A549 (cell line): ENCODE data around the gene BMAL1. TPM values are rescaled to one million over a fixed set of nuclear protein-coding genes. Genes with fewer than 3 reads are reported as not detected.

Experiments
- ATAC-seq, 2 experiments: fragments of 200-7000 bp in 1 of 2; fragments of >200 bp in 1 of 2; cut with Nextera tagmentation in 1 of 2; cut with Tn5 transposase in 1 of 2; 3 replicates each; pipeline versions ENCODE4 v1.8.0 to v1.9.1; 2018 to 2020; ENCODE audit warnings: mild to moderate bottlenecking in 1 of 2, moderate library complexity in 1 of 2
- CTCF ChIA-PET: fragments of 300-600 bp; sonication (Branson Sonifier 250); formaldehyde crosslinking; extraction: SDS; loops from one replicate; lab custom pipeline; 2021; ENCODE audit warnings: antibody characterized with exemption, inconsistent platforms; lab: Yijun Ruan, JAX
- POLR2A ChIA-PET: fragments of 350-600 bp; formaldehyde crosslinking; extraction: SDS; loops from one replicate; lab custom pipeline; 2021; ENCODE audit warnings: antibody characterized with exemption, inconsistent platforms; lab: Yijun Ruan, JAX
- DNase-seq, 2 experiments: peaks; one replicate each; pipeline versions ENCODE4 v3.0.0 to v3.0.0-alpha.2; 2011 to 2016; ENCODE audit warnings: low read depth in 1 of 2, low spot score in 1 of 2
- FAIRE-seq: peaks from 2 replicates; lab custom pipeline; 2011; peaks lifted over from hg19 to GRCh38; lab: Jason Lieb, UNC
- H3K27ac ChIP-seq, 2 experiments: fragments of >200 bp; sonication (Bioruptor Twin); formaldehyde crosslinking; 3 replicates each; pipeline ENCODE4 v1.5.1; 2016 to 2017
- H3K4me1 ChIP-seq: fragments of >200 bp; sonication (Bioruptor Twin); formaldehyde crosslinking; 3 replicates; pipeline ENCODE4 v1.6.1; 2016
- H3K4me2 ChIP-seq: fragments of >200 bp; sonication (Bioruptor Twin); formaldehyde crosslinking; 3 replicates; pipeline ENCODE4 v1.6.1; 2016
- H3K4me3 ChIP-seq: fragments of >200 bp; sonication (Bioruptor Twin); formaldehyde crosslinking; 3 replicates; pipeline ENCODE4 v1.5.1; 2016
- H3K9me3 ChIP-seq: fragments of >200 bp; sonication (Bioruptor Twin); formaldehyde crosslinking; 3 replicates; pipeline ENCODE4 v1.6.1; 2016
- BHLHE40 ChIP-seq: IDR thresholded peaks from 2 replicates; pipeline ENCODE4 v1.6.1; 2012; ENCODE audit warnings: low read depth, low read length, inconsistent platforms
- CBX2 ChIP-seq: fragments of 200-600 bp; sonication (generic); IDR thresholded peaks from 2 replicates; pipeline ENCODE4 v1.6.1; 2016; ENCODE audit warnings: low read depth, mild to moderate bottlenecking, borderline replicate concordance
- CBX8 ChIP-seq: fragments of 200-600 bp; sonication (generic); IDR thresholded peaks from 2 replicates; pipeline ENCODE4 v1.6.1; 2016
- CEBPB ChIP-seq, 2 experiments: fragments of >200 bp in 1 of 2; sonication (Bioruptor Twin) in 1 of 2; formaldehyde crosslinking in 1 of 2; IDR thresholded peaks; 2 replicates each; pipeline ENCODE4 v1.6.1; 2012 to 2016
- CHD2 ChIP-seq: fragments of 150-350 bp; IDR thresholded peaks from 2 replicates; pipeline ENCODE4 v1.6.1; 2014; ENCODE audit warnings: low read length; ENCODE audit not compliant: partially characterized antibody
- CHD4 ChIP-seq: fragments of 200-600 bp; sonication (generic); IDR thresholded peaks from 2 replicates; pipeline ENCODE4 v1.6.1; 2016; ENCODE audit warnings: antibody characterized with exemption, mild to moderate bottlenecking, borderline replicate concordance
- HDAC2 ChIP-seq: fragments of 200-600 bp; sonication (generic); IDR thresholded peaks from 2 replicates; pipeline ENCODE4 v1.6.1; 2016
- HOXB5 ChIP-seq: fragments of 250-450 bp; sonication (Bioruptor Pico); IDR thresholded peaks from 2 replicates; pipeline ENCODE4 v1.5.0; 2020; ENCODE audit warnings: mild to moderate bottlenecking, moderate library complexity
- JUN ChIP-seq, 2 experiments: fragments of >200 bp; sonication (Bioruptor Twin); formaldehyde crosslinking; IDR thresholded peaks; 2 replicates in 1 of 2; 3 replicates in 1 of 2; pipeline ENCODE4 v1.6.1; 2016 to 2017
- KDM1A ChIP-seq: fragments of 200-600 bp; sonication (generic); IDR thresholded peaks from 2 replicates; pipeline ENCODE4 v1.6.1; 2016; ENCODE audit warnings: low read depth, mild to moderate bottlenecking
- KDM5A ChIP-seq: fragments of 200-600 bp; sonication (generic); IDR thresholded peaks from 2 replicates; pipeline ENCODE4 v1.6.1; 2016; ENCODE audit warnings: antibody characterized with exemption, mild to moderate bottlenecking
- MAFK ChIP-seq: fragments of 450-650 bp; IDR thresholded peaks from 2 replicates; pipeline ENCODE4 v1.6.1; 2014; ENCODE audit not compliant: partially characterized antibody
- MYC ChIP-seq: IDR thresholded peaks from 2 replicates; pipeline ENCODE4 v1.6.1; 2012; ENCODE audit warnings: mild to moderate bottlenecking, inconsistent platforms, low read length, improper control_type of control experiment, borderline replicate concordance
- POLR2AphosphoS2 ChIP-seq: conservative IDR thresholded peaks from 2 replicates; pipeline ENCODE4 v1.6.1; 2012; ENCODE audit warnings: low read length, improper control_type of control experiment, inconsistent platforms
- RAD21 ChIP-seq, 2 experiments: fragments of >200 bp in 1 of 2; sonication (Bioruptor Twin) in 1 of 2; formaldehyde crosslinking in 1 of 2; IDR thresholded peaks in 1 of 2; conservative IDR thresholded peaks in 1 of 2; 2 replicates in 1 of 2; 3 replicates in 1 of 2; pipeline ENCODE4 v1.6.1; 2012 to 2018; ENCODE audit warnings: inconsistent platforms in 1 of 2
- RARB ChIP-seq: fragments of 250-450 bp; sonication (Bioruptor Pico); IDR thresholded peaks from 2 replicates; pipeline ENCODE4 v1.8.0; 2021; ENCODE audit warnings: mild to moderate bottlenecking, moderate library complexity
- RFX5 ChIP-seq: fragments of 450-650 bp; IDR thresholded peaks from 2 replicates; pipeline ENCODE4 v1.7.1; 2014; ENCODE audit warnings: antibody characterized with exemption, mild to moderate bottlenecking, moderate library complexity
- SREBF2 ChIP-seq: fragments of 450-650 bp; IDR thresholded peaks from 2 replicates; pipeline ENCODE4 v1.6.1; 2014; ENCODE audit warnings: mild to moderate bottlenecking, moderate library complexity
- ZFP36 ChIP-seq: fragments of 450-650 bp; IDR thresholded peaks from 2 replicates; pipeline ENCODE4 v1.6.1; 2014; ENCODE audit warnings: borderline replicate concordance; ENCODE audit not compliant: partially characterized antibody
- WGBS: methylation state at CpG from one replicate; pipeline ENCODE4 v1.1.6; 2017; ENCODE audit errors: missing lambda C conversion rate; 5-methylcytosine and 5-hydroxymethylcytosine counted together
- polyA plus RNA-seq, 4 experiments: library from polyadenylated mRNA; depleted of rRNA in 3 of 4; stranded (reverse); fragments of >200 nt; fragmentation: RNase III in 1 of 4; extraction: RNeasy Plus Mini Kit Qiagen cat#74134 plus additional on column Dnase treatment in 1 of 4; gene quantifications; 2 replicates in 3 of 4; 3 replicates in 1 of 4; pipeline ENCODE4 v1.2.3, GENCODE V29; 2011 to 2017
- TF ChIP-seq, protein P1 (sequence below): fragments of 250-450 bp; sonication (Bioruptor Pico); IDR thresholded peaks from 2 replicates; pipeline ENCODE4 v1.5.0; 2020; ENCODE audit warnings: low read depth, mild to moderate bottlenecking, moderate library complexity
- TF ChIP-seq, protein P2 (sequence below): fragments of >200 bp; sonication (Bioruptor Twin); formaldehyde crosslinking; IDR thresholded peaks from 3 replicates; pipeline ENCODE4 v1.6.1; 2016
- TF ChIP-seq, protein P3 (sequence below): fragments of 450-650 bp; IDR thresholded peaks from 2 replicates; pipeline ENCODE4 v1.6.1; 2014; ENCODE audit warnings: antibody characterized with exemption
- TF ChIP-seq, protein P4 (sequence below): fragments of >200 bp; sonication (Bioruptor Twin); formaldehyde crosslinking; IDR thresholded peaks from 2 replicates; pipeline ENCODE4 v1.6.1; 2016
- TF ChIP-seq, protein P5 (sequence below): IDR thresholded peaks from 2 replicates; pipeline ENCODE4 v1.6.1; 2012; ENCODE audit warnings: low read depth, borderline replicate concordance

Gene BMAL1
- polyA plus RNA-seq, 2 of the 4 experiments (the other 2 are of a cell fraction) = 28.6 to 29.2 TPM

DNA sequence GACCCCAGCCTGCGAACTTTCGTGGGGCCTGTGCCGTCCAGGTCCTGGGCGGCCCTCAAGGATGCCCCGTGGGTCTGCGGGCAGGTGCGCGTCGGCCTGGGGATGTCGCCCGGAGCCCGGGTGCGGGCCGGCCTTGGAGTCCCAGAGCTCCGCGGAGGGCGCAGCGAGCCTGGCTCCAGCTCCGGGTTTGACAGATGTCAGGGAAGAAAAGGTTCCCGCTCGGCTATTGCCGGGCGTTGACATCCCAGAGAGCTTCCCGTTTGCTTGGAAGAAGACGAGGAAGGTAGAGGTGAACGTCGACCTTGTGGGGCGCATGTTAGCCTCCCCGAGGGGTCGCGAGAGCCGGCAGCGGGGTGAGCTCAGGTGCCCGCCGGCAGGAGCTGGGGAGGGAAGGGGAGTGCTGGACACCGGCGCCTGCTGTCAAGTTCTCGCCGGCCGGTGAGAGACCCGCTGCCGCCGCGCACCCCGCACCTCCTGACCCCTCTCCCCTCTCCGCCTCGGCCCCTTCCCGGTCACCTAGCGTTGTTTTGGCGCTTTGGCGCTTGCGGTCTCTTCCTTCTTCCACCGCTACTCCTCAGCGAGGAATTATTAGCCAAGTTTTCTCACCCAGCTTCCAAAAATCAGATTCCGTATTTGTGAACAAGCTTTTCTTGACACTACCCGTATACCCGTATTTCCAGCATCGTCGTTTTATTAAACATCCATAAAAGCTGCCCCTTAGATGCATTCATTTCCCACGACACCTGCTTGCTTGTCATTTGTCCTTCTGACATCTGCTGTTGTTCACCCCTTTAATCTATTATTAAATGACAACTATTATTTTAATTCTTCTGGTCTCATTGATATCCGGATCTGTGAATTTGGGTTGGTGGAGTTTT is 1.3 kb downstream of the BMAL1 start:
- FAIRE-seq = no peak
- peaks cover 24% of the 10 kb centered on the region; the same call in 2 of the 3 replicates for H3K4me1 ChIP-seq
- peak overlapping the region; percentile 84 for H3K4me2 ChIP-seq
- ChIA-PET CTCF (interaction anchor here (1.0 to 3.7 kb wide), 7 partner anchors 9 to 68 kb away, joined by 3 to 13 read pairs (median 10); no protein-coding TSS in a partner anchor), POLR2A (interaction anchor here (1.1 kb wide), 1 partner anchor 63 kb away, joined by 8 read pairs; no protein-coding TSS in a partner anchor)
- peak overlapping the region; percentile 96 for H3K4me3 ChIP-seq
- no peak for TF ChIP-seq CHD2
- TF ChIP-seq RARB (CRISPR knock-in tag) = no peak
- no peak for TF ChIP-seq MYC
- TF ChIP-seq KDM1A = no peak
- TF ChIP-seq RFX5 = no peak
- TF ChIP-seq, protein P1, sequence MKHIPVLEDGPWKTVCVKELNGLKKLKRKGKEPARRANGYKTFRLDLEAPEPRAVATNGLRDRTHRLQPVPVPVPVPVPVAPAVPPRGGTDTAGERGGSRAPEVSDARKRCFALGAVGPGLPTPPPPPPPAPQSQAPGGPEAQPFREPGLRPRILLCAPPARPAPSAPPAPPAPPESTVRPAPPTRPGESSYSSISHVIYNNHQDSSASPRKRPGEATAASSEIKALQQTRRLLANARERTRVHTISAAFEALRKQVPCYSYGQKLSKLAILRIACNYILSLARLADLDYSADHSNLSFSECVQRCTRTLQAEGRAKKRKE (CRISPR knock-in tag) = no peak
- no peak for TF ChIP-seq HDAC2
- TF ChIP-seq CBX8 = no peak
- TF ChIP-seq JUN (IDR thresholded peaks at IDR 0.05) = no peak
- no peak for TF ChIP-seq POLR2AphosphoS2
- TF ChIP-seq, protein P2, sequence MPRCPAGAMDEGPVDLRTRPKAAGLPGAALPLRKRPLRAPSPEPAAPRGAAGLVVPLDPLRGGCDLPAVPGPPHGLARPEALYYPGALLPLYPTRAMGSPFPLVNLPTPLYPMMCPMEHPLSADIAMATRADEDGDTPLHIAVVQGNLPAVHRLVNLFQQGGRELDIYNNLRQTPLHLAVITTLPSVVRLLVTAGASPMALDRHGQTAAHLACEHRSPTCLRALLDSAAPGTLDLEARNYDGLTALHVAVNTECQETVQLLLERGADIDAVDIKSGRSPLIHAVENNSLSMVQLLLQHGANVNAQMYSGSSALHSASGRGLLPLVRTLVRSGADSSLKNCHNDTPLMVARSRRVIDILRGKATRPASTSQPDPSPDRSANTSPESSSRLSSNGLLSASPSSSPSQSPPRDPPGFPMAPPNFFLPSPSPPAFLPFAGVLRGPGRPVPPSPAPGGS = no peak
- TF ChIP-seq KDM5A = no peak
- TF ChIP-seq SREBF2 = no peak
- no peak for TF ChIP-seq RAD21 (conservative IDR thresholded peaks at IDR 0.05 in 1 of 2, IDR thresholded peaks at IDR 0.05 in 1 of 2)
- ATAC-seq = peak in 1 of 2 experiments; percentile 0; a peak in 1 of 6 replicates
- 66% methylated on average over 40 of the region's 61 CpGs for WGBS
- H3K9me3 ChIP-seq = no peaks in the 10 kb centered on the region
- DNase-seq = peak in 1 of 2 experiments; percentile 9
- H3K27ac ChIP-seq = peak overlapping the region; percentile 83 to 93

DNA sequence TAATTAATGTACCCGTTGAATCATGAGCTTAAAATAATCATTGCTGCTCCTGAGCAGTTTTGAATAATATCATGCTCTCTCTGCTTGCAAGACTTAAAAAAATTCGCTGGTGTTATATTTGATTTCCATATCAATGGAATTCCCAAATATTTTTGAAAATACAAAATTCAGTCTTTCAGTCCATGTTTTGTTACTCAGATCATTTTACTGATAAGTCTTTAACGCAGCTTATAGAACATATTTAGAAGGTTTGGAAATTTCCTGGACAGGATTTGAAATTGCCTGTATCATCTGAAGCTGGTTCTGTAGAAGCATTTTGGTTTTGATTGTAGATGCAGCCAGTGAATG is 1.9 kb downstream of the BMAL1 start:
- Histone ChIP-seq H3K4me2 (peak overlapping the region; percentile 84), H3K4me1 (peaks cover 24% of the 10 kb centered on the region; the same call in 2 of the 3 replicates), H3K4me3 (0 out of 3 replicates have a peak overlapping the region, but pooled peaks have one; percentile 96)
- TF ChIP-seq CBX8 = 0 out of 2 replicates have a peak, but pooled peaks have one; percentile 81
- TF ChIP-seq, protein P3, sequence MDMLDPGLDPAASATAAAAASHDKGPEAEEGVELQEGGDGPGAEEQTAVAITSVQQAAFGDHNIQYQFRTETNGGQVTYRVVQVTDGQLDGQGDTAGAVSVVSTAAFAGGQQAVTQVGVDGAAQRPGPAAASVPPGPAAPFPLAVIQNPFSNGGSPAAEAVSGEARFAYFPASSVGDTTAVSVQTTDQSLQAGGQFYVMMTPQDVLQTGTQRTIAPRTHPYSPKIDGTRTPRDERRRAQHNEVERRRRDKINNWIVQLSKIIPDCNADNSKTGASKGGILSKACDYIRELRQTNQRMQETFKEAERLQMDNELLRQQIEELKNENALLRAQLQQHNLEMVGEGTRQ = no peak
- TF ChIP-seq, all 56 proteins: peak for 1
- Histone ChIP-seq H3K27ac (no peak overlapping the region), H3K9me3 (no peaks in the 10 kb centered on the region)
- POLR2A ChIA-PET = no interaction called here
- ATAC-seq (no peak), FAIRE-seq (no peak), DNase-seq (no peak)
- 87% methylated on average over 3 of the region's 3 CpGs for WGBS
- CTCF ChIA-PET = interaction anchor here (1.0 to 3.7 kb wide), 8 partner anchors 8 to 69 kb away, joined by 3 to 13 read pairs (median 8); no protein-coding TSS in a partner anchor

DNA sequence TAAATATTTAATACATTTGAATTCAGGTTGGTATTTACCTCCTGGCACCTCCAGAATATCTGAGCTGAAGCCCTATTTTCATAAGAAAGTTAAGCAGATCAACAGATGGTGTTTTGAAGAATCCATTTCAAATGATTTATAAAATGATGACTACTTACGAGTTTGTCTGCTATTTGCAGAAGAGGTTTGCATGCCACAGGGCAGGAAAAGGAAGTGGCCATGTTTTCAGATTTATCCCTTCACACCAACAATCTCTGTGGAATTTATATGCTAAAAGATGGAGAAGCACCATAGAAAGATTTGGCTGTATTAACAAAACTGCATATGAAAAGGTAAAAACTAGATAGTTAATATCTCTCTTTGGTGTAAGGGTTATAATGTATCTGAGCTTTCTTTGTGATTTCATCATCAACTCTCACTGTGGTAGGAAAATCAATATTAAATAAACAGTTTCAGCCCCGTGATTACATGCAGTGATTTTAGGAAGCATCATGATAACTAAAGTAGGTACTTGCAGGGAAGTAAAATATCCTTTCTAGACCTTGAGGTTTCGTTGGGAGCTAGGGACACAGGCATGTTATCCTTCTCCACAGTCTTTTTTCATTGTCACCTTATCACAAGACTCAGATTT is 2.6 kb downstream of the BMAL1 start:
- H3K4me2 ChIP-seq = no peak overlapping the region
- ATAC-seq = no peak

More for the DNA sequence above, 2.6 kb downstream of the BMAL1 start:
- H3K4me3 ChIP-seq = no peak overlapping the region
- H3K4me1 ChIP-seq = peaks cover 24% of the 10 kb centered on the region; the same call in 2 of the 3 replicates
- no peak for DNase-seq
- POLR2A ChIA-PET = no interaction called here
- no peak for FAIRE-seq
- no peak overlapping the region for H3K27ac ChIP-seq
- CTCF ChIA-PET = interaction anchor here (0.9 to 3.7 kb wide), 10 partner anchors 16 to 70 kb away, joined by 3 to 13 read pairs (median 4); no protein-coding TSS in a partner anchor
- H3K9me3 ChIP-seq = no peaks in the 10 kb centered on the region
- no peak for TF ChIP-seq ZFP36
- no peak for TF ChIP-seq HOXB5 (CRISPR knock-in tag)
- no peak for TF ChIP-seq MAFK
- TF ChIP-seq CHD4 = no peak
- no peak for TF ChIP-seq BHLHE40
- TF ChIP-seq, protein P4, sequence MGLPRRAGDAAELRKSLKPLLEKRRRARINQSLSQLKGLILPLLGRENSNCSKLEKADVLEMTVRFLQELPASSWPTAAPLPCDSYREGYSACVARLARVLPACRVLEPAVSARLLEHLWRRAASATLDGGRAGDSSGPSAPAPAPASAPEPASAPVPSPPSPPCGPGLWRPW = no peak
- no peak for TF ChIP-seq CEBPB (IDR thresholded peaks at IDR 0.05)
- TF ChIP-seq, protein P5, sequence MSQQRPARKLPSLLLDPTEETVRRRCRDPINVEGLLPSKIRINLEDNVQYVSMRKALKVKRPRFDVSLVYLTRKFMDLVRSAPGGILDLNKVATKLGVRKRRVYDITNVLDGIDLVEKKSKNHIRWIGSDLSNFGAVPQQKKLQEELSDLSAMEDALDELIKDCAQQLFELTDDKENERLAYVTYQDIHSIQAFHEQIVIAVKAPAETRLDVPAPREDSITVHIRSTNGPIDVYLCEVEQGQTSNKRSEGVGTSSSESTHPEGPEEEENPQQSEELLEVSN = no peak
- TF ChIP-seq CBX2 = no peak
- TF ChIP-seq, protein P2 = no peak
- TF ChIP-seq CHD2 = no peak
- 69% methylated on average over 3 of the region's 3 CpGs for WGBS
